ENCODE results near the gene LITAF. TPM values are rescaled to one million over a fixed set of nuclear protein-coding genes. Genes with fewer than 3 reads are reported as not detected.

The LITAF gene
- total RNA-seq, 4 donors from 2014 or later = 32.8 to 193 (median 101) TPM

DNA sequence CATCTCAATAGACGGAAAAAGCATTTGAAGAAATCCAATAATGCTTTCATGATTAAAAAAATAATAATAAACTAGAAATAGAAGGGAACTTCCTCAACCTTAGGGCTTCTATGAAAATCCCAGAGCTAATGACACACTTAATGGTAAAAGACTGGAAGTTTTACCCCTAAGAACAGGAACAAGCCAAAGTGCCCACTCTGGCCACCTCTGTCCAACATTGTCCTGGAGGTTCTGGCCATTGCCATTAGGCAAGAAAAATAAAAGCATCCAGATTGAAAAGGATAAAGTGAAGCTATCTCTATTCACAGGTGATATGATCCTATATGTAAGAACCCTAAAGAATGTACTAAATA, 2.5 kb upstream of the LITAF start:
- H3K4me3 ChIP-seq = no peak overlapping the region
- intact Hi-C loops (cut with DNase I; ENCODE audit: low total_unique reads) (loop anchor here (5.0 kb wide), 1 partner anchor 43 kb away; no protein-coding TSS in a partner anchor), in situ Hi-C loops (cut with MboI; ENCODE audit: low pct_ligation_motif_present in 1 of 4, low pct_unique_long_range_greater_than_20kb in 1 of 4, low sequenced_read_pairs in 3 of 4) (no loop called here)
- H3K36me3 ChIP-seq = no peaks in the 10 kb centered on the region
- H3K27ac ChIP-seq = no peak overlapping the region
- DNase-seq = no peak
- no peaks in the 10 kb centered on the region for H3K27me3 ChIP-seq
- TF ChIP-seq EP300 (IDR thresholded peaks at IDR 0.05; ENCODE audit: low read depth) (no peak), CTCF (IDR thresholded peaks at IDR 0.05) (no peak), POLR2AphosphoS5 (IDR thresholded peaks at IDR 0.05) (no peak), POLR2A (IDR thresholded peaks at IDR 0.05) (no peak)
- H3K4me1 ChIP-seq = peaks cover 6 to 29% (median 26%) of the 10 kb centered on the region in 4 donors
- H3K9me3 ChIP-seq = no peaks in the 10 kb centered on the region
- WGBS, 2 donors (ENCODE audit: low coverage in 1 of 2) = 88 to 89% methylated on average over 1 of the region's 1 CpG

- Histone ChIP-seq H3K27ac (no peak overlapping the region), H3K27me3 (no peaks in the 10 kb centered on the region), H3K4me1 (peaks cover 6 to 35% (median 32%) of the 10 kb centered on the region in 4 donors), H3K36me3 (no peaks in the 10 kb centered on the region), H3K9me3 (no peaks in the 10 kb centered on the region), H3K4me3 (no peak overlapping the region)
- WGBS, 2 donors (ENCODE audit: low coverage in 1 of 2) = 74 to 78% methylated on average over 6 to 7 of the region's 7 CpGs
- in situ Hi-C loops (cut with MboI; ENCODE audit: low pct_ligation_motif_present in 1 of 4, low pct_unique_long_range_greater_than_20kb in 1 of 4, low sequenced_read_pairs in 3 of 4) (no loop called here), intact Hi-C loops (cut with DNase I; ENCODE audit: low total_unique reads) (loop anchor here (5.0 kb wide), 1 partner anchor 44 kb away; no protein-coding TSS in a partner anchor)
- no peak for TF ChIP-seq EP300 (IDR thresholded peaks at IDR 0.05; ENCODE audit: low read depth)
- no peak for TF ChIP-seq CTCF (IDR thresholded peaks at IDR 0.05)
- TF ChIP-seq POLR2A (IDR thresholded peaks at IDR 0.05) = no peak
- DNase-seq = no peak
Measured at GRCh38 chr16:11588321-11589197, 1.8 kb upstream of the LITAF start.

DNA sequence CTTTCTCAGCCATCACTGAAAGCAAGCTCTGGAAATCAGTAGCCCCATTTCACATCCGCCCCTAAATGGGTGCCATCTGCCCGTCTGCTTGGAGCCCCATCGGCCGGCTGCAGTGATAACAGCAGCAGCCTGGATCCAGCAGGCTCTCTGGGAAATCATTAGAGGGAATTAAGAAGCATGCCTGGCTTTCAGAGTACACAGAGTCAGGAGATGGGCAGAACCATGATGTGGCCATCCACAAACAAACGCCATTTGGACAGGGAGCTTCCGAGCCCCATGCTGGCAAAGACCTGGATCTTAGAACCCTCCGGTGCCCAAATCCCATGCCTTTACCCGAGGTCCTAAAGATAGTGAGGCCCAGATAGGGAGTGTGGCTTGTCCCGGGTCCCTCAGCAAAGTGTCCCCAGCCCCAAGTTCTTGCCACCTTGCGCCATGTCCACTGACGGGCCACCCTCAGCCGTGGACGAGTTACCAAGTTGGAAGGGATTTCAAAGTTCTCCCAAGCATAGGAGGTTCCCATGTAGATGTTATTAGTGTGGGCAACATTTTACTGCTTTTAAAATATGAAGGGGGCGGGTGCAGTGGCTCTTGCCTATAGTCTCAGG, 1.0 kb upstream of the LITAF start:
- Histone ChIP-seq H3K9me3 (no peaks in the 10 kb centered on the region), H3K36me3 (no peaks in the 10 kb centered on the region), H3K27ac (peak overlapping the region; percentile 91 to 95 (median 92)), H3K4me3 (peak overlapping the region; percentile 71 to 95 (median 78)), H3K27me3 (no peaks in the 10 kb centered on the region), H3K4me1 (peaks cover 6 to 42% (median 40%) of the 10 kb centered on the region in 4 donors)
- no peak for DNase-seq
- TF ChIP-seq EP300 (IDR thresholded peaks at IDR 0.05; ENCODE audit: low read depth) (no peak), POLR2A (IDR thresholded peaks at IDR 0.05) (no peak), CTCF (IDR thresholded peaks at IDR 0.05) (no peak), POLR2AphosphoS5 (IDR thresholded peaks at IDR 0.05) (no peak)
- intact Hi-C loops (cut with DNase I; ENCODE audit: low total_unique reads) = loop anchor here (5.0 kb wide), 1 partner anchor 45 kb away; no protein-coding TSS in a partner anchor
- WGBS, 2 donors (ENCODE audit: low coverage in 1 of 2) = 70% methylated on average over 14 of the region's 14 CpGs; no CpG with 5 or more reads in 1 of the 2 donors
- in situ Hi-C loops (cut with MboI; ENCODE audit: low pct_ligation_motif_present in 1 of 4, low pct_unique_long_range_greater_than_20kb in 1 of 4, low sequenced_read_pairs in 3 of 4) = no loop called here

DNA sequence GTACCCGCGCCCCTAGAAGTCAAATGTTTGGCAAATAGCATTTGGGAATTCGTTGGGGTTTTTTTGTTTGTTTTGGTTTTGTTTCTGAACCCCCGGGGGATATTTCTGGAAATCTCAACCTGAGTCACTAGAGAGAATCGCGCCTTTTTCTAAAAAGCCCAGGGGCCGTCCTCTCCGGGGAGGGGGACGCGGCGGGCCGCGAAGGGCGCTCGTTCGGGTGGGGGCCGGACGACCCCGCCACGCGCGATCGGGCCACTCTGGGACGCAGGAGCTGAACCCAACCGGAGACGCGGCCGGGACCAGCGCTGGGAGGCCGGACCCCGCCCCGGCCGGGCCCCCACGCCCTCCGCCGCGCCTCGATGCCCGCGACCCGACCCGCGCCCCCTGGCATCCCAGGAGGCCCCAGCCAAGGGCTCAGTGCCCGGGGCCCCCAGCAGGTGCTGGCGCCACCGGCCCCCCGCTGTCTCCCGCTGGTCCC, 302 bp downstream of the LITAF start:
- 1% methylated on average over 31 of the region's 48 CpGs; no CpG with 5 or more reads in 1 of the 2 donors for WGBS, 2 donors (ENCODE audit: low coverage in 1 of 2)
- Histone ChIP-seq H3K4me1 (peaks cover 6 to 52% (median 46%) of the 10 kb centered on the region in 4 donors), H3K9me3 (no peaks in the 10 kb centered on the region), H3K36me3 (no peaks in the 10 kb centered on the region), H3K27ac (peak overlapping the region; percentile 91 to 95 (median 92)), H3K4me3 (peak overlapping the region; percentile 71 to 95 (median 78)), H3K27me3 (no peaks in the 10 kb centered on the region)
- TF ChIP-seq POLR2A (IDR thresholded peaks at IDR 0.05) = no peak
- no peak for TF ChIP-seq EP300 (IDR thresholded peaks at IDR 0.05; ENCODE audit: low read depth)
- no peak for TF ChIP-seq POLR2AphosphoS5 (IDR thresholded peaks at IDR 0.05)
- no peak for TF ChIP-seq CTCF (IDR thresholded peaks at IDR 0.05)
- no peak for DNase-seq
- intact Hi-C loops (cut with DNase I; ENCODE audit: low total_unique reads) = loop anchor here (5.0 kb wide), 1 partner anchor 46 kb away; no protein-coding TSS in a partner anchor
- in situ Hi-C loops (cut with MboI; ENCODE audit: low pct_ligation_motif_present in 1 of 4, low pct_unique_long_range_greater_than_20kb in 1 of 4, low sequenced_read_pairs in 3 of 4) = no loop called here
